GM23338 (cell line): ENCODE results near the gene KAZN. TPM values are rescaled to one million over a fixed set of nuclear protein-coding genes. Genes with fewer than 3 reads are reported as not detected.

Experiments used
- ATAC-seq: fragments of 200-7000 bp; cut with Tn5 transposase; 3 replicates; pipeline ENCODE4 v1.9.1; 2020
- DNase-seq: peaks from one replicate; pipeline ENCODE4 v3.0.0-alpha.2; 2015; ENCODE audit warnings: low spot score
- H2AFZ ChIP-seq: fragments of 200-600 bp; sonication (generic); 2 replicates; pipeline ENCODE4 v1.8.0; 2016; ENCODE audit warnings: antibody characterized with exemption, mild to moderate bottlenecking, moderate library complexity
- H3F3A ChIP-seq: fragments of 200-600 bp; sonication (generic); replicated peaks from 2 replicates; pipeline ENCODE4 v1.8.0; 2017; ENCODE audit warnings: antibody characterized with exemption, mixed run types, low read depth
- H3K27ac ChIP-seq: fragments of 200-600 bp; sonication (generic); 2 replicates; pipeline ENCODE4 v1.6.1; 2016; ENCODE audit warnings: low read depth
- H3K27me3 ChIP-seq: fragments of 200-600 bp; sonication (generic); 2 replicates; pipeline ENCODE4 v1.8.0; 2016; ENCODE audit warnings: mild to moderate bottlenecking, mixed run types, moderate library complexity; ENCODE audit not compliant: insufficient read depth
- H3K36me3 ChIP-seq: fragments of 200-600 bp; sonication (generic); 2 replicates; pipeline ENCODE4 v1.8.0; 2016; ENCODE audit warnings: mild to moderate bottlenecking; ENCODE audit not compliant: insufficient read depth
- H3K4me1 ChIP-seq: fragments of 200-600 bp; sonication (generic); 2 replicates; pipeline ENCODE4 v1.8.0; 2016; ENCODE audit warnings: mild to moderate bottlenecking, moderate library complexity; ENCODE audit not compliant: insufficient read depth
- H3K4me2 ChIP-seq: fragments of 200-600 bp; sonication (generic); 2 replicates; pipeline ENCODE4 v1.7.1; 2017; ENCODE audit warnings: mixed run types
- H3K4me3 ChIP-seq: fragments of 200-600 bp; sonication (generic); 2 replicates; pipeline ENCODE4 v1.6.1; 2016; ENCODE audit warnings: mixed run types
- H3K79me2 ChIP-seq: fragments of 200-600 bp; sonication (generic); replicated peaks from 2 replicates; pipeline ENCODE4 v1.8.0; 2017; ENCODE audit warnings: mild to moderate bottlenecking; ENCODE audit not compliant: insufficient read depth
- H3K9me2 ChIP-seq: fragments of 200-600 bp; sonication (generic); 2 replicates; pipeline ENCODE4 v1.8.0; 2017; ENCODE audit not compliant: insufficient read depth
- H4K20me1 ChIP-seq: fragments of 200-600 bp; sonication (generic); replicated peaks from 2 replicates; pipeline ENCODE4 v1.8.0; 2017; ENCODE audit warnings: mild to moderate bottlenecking; ENCODE audit not compliant: insufficient read depth
- H3K27ac Mint-ChIP-seq: 2 replicates; pipeline ENCODE4 v1.8.0; 2020; ENCODE audit warnings: inconsistent platforms, mild to moderate bottlenecking, moderate library complexity, mixed read lengths
- H3K27me3 Mint-ChIP-seq: 3 replicates; pipeline ENCODE4 v1.8.0; 2022; ENCODE audit warnings: low read depth, mild to moderate bottlenecking, moderate library complexity, mixed read lengths, inconsistent platforms; ENCODE audit not compliant: insufficient read depth, poor library complexity
- H3K36me3 Mint-ChIP-seq: 3 replicates; pipeline ENCODE4 v1.8.0; 2021; ENCODE audit warnings: low read depth, mild to moderate bottlenecking, inconsistent platforms, moderate library complexity, mixed read lengths
- H3K4me1 Mint-ChIP-seq: 3 replicates; pipeline ENCODE4 v1.8.0; 2020; ENCODE audit warnings: mild to moderate bottlenecking, inconsistent platforms, mixed read lengths
- H3K4me3 Mint-ChIP-seq: 3 replicates; pipeline ENCODE4 v1.8.0; 2021; ENCODE audit warnings: moderate library complexity, mild to moderate bottlenecking, inconsistent platforms, mixed read lengths
- H3K9me3 Mint-ChIP-seq: 3 replicates; pipeline ENCODE4 v1.8.0; 2020; ENCODE audit warnings: moderate library complexity, mild to moderate bottlenecking, inconsistent platforms, mixed read lengths
- CREB1 ChIP-seq: fragments of 250-450 bp; sonication (Bioruptor Pico); IDR thresholded peaks from 2 replicates; pipeline ENCODE4 v1.5.0; 2020; ENCODE audit warnings: low read depth, mild to moderate bottlenecking, moderate library complexity
- CTCF ChIP-seq, 2 experiments: fragments of 200-600 bp in 1 of 2; sonication (generic) in 1 of 2; conservative IDR thresholded peaks; 2 replicates each; pipeline versions ENCODE4 v1.5.1 to v1.6.1; 2016 to 2017; ENCODE audit warnings: antibody characterized with exemption in 2 of 2, low read depth in 2 of 2, mild to moderate bottlenecking in 2 of 2, moderate library complexity in 1 of 2
- ETS1 ChIP-seq: IDR thresholded peaks from 2 replicates; pipeline ENCODE4 v1.6.1; 2016; ENCODE audit warnings: antibody characterized with exemption
- EZH2 ChIP-seq: fragments of 200-600 bp; sonication (generic); IDR thresholded peaks from one replicate; pipeline ENCODE4 v1.8.0; 2017; ENCODE audit warnings: antibody characterized with exemption, mild to moderate bottlenecking, low read depth; ENCODE audit not compliant: unreplicated experiment
- EZH2phosphoT487 ChIP-seq: fragments of 200-600 bp; sonication (generic); IDR thresholded peaks from one replicate; pipeline ENCODE4 v1.8.1; 2018; ENCODE audit warnings: antibody characterized with exemption; ENCODE audit not compliant: unreplicated experiment
- JUNB ChIP-seq: IDR thresholded peaks from one replicate; pipeline ENCODE4 v1.6.1; 2016; ENCODE audit warnings: antibody characterized with exemption; ENCODE audit not compliant: unreplicated experiment
- NANOG ChIP-seq: IDR thresholded peaks from 2 replicates; pipeline ENCODE4 v1.6.1; 2016; ENCODE audit warnings: antibody characterized with exemption, borderline replicate concordance
- POLR2AphosphoS5 ChIP-seq: IDR thresholded peaks from 2 replicates; pipeline ENCODE4 v1.6.1; 2016; ENCODE audit warnings: antibody characterized with exemption, low read depth
- STAT1 ChIP-seq: IDR thresholded peaks from one replicate; pipeline ENCODE4 v1.6.1; 2016; ENCODE audit warnings: antibody characterized with exemption; ENCODE audit not compliant: unreplicated experiment
- ZNF114 ChIP-seq: fragments of 250-450 bp; sonication (Bioruptor Pico); IDR thresholded peaks from 2 replicates; pipeline ENCODE4 v1.5.0; 2020; ENCODE audit warnings: mild to moderate bottlenecking, moderate library complexity
- ZNF331 ChIP-seq: fragments of 250-450 bp; sonication (Bioruptor Pico); IDR thresholded peaks from 2 replicates; pipeline ENCODE4 v1.5.0; 2020; ENCODE audit warnings: low read depth, mild to moderate bottlenecking, moderate library complexity
- ZNF462 ChIP-seq: fragments of 250-450 bp; sonication (Bioruptor Pico); IDR thresholded peaks from 2 replicates; pipeline ENCODE4 v1.5.0; 2020; ENCODE audit warnings: mild to moderate bottlenecking, moderate library complexity
- polyA plus RNA-seq: library from polyadenylated mRNA; unstranded; fragments of >200 nt; fragmentation: Nextera tagmentation; extraction: Ambion mirVana; gene quantifications from 2 replicates; pipeline ENCODE4 v1.2.1, GENCODE V29; 2016
- total RNA-seq: library from RNA; depleted of rRNA; stranded (reverse); fragments of >200 nt; shearing (Covaris generic); gene quantifications from 2 replicates; pipeline ENCODE4 v1.2.3, GENCODE V29; 2014
- TF ChIP-seq, protein P1 (sequence below): IDR thresholded peaks from one replicate; pipeline ENCODE4 v1.6.1; 2018; ENCODE audit warnings: antibody characterized with exemption; ENCODE audit not compliant: unreplicated experiment

Gene KAZN
- total and polyA plus RNA-seq, 2 experiments from 2014 or later: 9.9 to 15.0 TPM

DNA sequence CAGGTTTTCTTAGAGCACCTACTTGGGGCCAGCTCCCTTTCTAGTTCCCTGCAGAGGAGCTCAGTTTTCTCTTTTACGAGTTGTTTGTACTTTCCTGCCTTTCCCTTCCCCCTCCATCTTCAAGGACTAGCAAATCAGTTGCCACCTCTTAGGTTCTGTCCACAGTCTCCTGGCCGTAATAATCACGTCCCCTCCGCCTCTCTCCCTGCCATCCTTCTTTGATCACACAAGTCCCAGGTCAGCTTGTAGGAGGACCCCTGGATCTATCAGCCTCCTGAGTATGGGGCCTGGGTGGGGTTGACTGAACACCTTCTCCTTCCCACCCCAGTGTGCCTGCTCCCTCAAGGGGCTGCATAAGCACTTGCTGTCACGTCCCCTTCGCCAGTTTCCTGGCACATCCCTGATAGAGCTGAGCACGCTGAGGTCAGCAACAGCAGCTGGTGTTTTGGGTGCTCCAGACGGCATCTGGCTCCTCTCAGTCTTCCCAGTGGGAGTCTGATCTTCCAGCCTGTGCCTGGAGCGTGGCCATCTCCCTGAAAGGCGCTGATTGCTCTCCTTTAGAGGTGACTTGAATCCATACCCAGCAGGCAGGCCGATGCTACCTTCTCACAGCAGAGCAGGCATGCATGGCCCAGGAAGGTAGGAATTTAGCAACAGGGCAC, 338.9 kb downstream of the KAZN start:
- Histone ChIP-seq H3K9me2 (no peaks in the 10 kb centered on the region), H3K4me2 (no peak overlapping the region), H3K27ac (no peak overlapping the region), H3K36me3 (no peaks in the 10 kb centered on the region), H3K27me3 (no peaks in the 10 kb centered on the region), H2AFZ (no peak overlapping the region), H3K4me1 (no peaks in the 10 kb centered on the region; the same call in 1 of the 2 replicates), H3F3A (no peaks in the 10 kb centered on the region), H3K4me3 (no peak overlapping the region), H3K79me2 (no peaks in the 10 kb centered on the region), H4K20me1 (no peaks in the 10 kb centered on the region; the same call in none of the 2 replicates)
- DNase-seq (no peak), ATAC-seq (no peak)
- Mint-ChIP-seq H3K27ac (no peak overlapping the region), H3K4me1 (peaks cover 20% of the 10 kb centered on the region), H3K36me3 (no peaks in the 10 kb centered on the region), H3K9me3 (no peaks in the 10 kb centered on the region), H3K4me3 (no peak overlapping the region), H3K27me3 (peaks cover 6% of the 10 kb centered on the region)
- TF ChIP-seq CTCF (conservative IDR thresholded peaks at IDR 0.05; ENCODE audit: low read depth in 2 of 2): no peak
- no peak for TF ChIP-seq STAT1
- no peak for TF ChIP-seq ZNF114 (CRISPR knock-in tag)
- TF ChIP-seq ZNF462 (CRISPR knock-in tag): no peak
- no peak for TF ChIP-seq EZH2phosphoT487
- TF ChIP-seq ZNF331 (CRISPR knock-in tag): no peak
- TF ChIP-seq CREB1: no peak
- TF ChIP-seq, protein P1, sequence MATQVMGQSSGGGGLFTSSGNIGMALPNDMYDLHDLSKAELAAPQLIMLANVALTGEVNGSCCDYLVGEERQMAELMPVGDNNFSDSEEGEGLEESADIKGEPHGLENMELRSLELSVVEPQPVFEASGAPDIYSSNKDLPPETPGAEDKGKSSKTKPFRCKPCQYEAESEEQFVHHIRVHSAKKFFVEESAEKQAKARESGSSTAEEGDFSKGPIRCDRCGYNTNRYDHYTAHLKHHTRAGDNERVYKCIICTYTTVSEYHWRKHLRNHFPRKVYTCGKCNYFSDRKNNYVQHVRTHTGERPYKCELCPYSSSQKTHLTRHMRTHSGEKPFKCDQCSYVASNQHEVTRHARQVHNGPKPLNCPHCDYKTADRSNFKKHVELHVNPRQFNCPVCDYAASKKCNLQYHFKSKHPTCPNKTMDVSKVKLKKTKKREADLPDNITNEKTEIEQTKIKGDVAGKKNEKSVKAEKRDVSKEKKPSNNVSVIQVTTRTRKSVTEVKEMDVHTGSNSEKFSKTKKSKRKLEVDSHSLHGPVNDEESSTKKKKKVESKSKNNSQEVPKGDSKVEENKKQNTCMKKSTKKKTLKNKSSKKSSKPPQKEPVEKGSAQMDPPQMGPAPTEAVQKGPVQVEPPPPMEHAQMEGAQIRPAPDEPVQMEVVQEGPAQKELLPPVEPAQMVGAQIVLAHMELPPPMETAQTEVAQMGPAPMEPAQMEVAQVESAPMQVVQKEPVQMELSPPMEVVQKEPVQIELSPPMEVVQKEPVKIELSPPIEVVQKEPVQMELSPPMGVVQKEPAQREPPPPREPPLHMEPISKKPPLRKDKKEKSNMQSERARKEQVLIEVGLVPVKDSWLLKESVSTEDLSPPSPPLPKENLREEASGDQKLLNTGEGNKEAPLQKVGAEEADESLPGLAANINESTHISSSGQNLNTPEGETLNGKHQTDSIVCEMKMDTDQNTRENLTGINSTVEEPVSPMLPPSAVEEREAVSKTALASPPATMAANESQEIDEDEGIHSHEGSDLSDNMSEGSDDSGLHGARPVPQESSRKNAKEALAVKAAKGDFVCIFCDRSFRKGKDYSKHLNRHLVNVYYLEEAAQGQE: no peak
- no peak for TF ChIP-seq JUNB
- no peak for TF ChIP-seq ETS1
- no peak for TF ChIP-seq EZH2
- TF ChIP-seq NANOG: no peak
- no peak for TF ChIP-seq POLR2AphosphoS5
